Medulla oblongata (tissue), 1 donor: ENCODE measurements around the gene ESRRA.

Experiments used
- DNase-seq: peaks from one replicate; pipeline ENCODE4 v3.0.0-alpha.2; 2015; ENCODE audit errors: extremely low spot score

ESRRA gene

GRCh38 chr11:64331569-64332371 is 26.4 kb downstream of the ESRRA start:
- peak; percentile 56 for DNase-seq

- DNase-seq, result no peak
These were observed 28.2 kb downstream of the ESRRA start for GRCh38 chr11:64333556-64333955.

GRCh38 chr11:64334764-64335735 is 29.7 kb downstream of the ESRRA start:
- DNase-seq, result no peak

GRCh38 chr11:64337538-64338249 is 32.4 kb downstream of the ESRRA start:
- no peak for DNase-seq

GRCh38 chr11:64338716-64339115 is 33.4 kb downstream of the ESRRA start:
- no peak for DNase-seq

GRCh38 chr11:64339286-64339685 is 34.0 kb downstream of the ESRRA start:
- DNase-seq, result no peak

GRCh38 chr11:64339754-64340408 is 34.6 kb downstream of the ESRRA start, which contains the start of gene CCDC88B:
Gene CCDC88B, plus strand, starts transcription at chr11:64340204. Its CDS starts 63 bp downstream, at chr11:64340267.
- peak; percentile 60 for DNase-seq

GRCh38 chr11:64340671-64341335 is 35.5 kb downstream of the ESRRA start:
- no peak for DNase-seq

GRCh38 chr11:64341429-64341828 is 36.1 kb downstream of the ESRRA start:
- DNase-seq, result no peak

- peak; percentile 76 for DNase-seq
These were observed 36.8 kb downstream of the ESRRA start for GRCh38 chr11:64341851-64342791.

- no peak for DNase-seq
These were observed 37.8 kb downstream of the ESRRA start for GRCh38 chr11:64342869-64343745.

GRCh38 chr11:64343767-64344559 is 38.6 kb downstream of the ESRRA start:
- DNase-seq, result no peak

GRCh38 chr11:64344787-64345186 is 39.5 kb downstream of the ESRRA start:
- no peak for DNase-seq

- no peak for DNase-seq
These were observed 42.0 kb downstream of the ESRRA start for GRCh38 chr11:64347193-64347867.

GRCh38 chr11:64348383-64349024 is 43.2 kb downstream of the ESRRA start:
- peak; percentile 38 for DNase-seq

- no peak for DNase-seq
These were observed 43.7 kb downstream of the ESRRA start for GRCh38 chr11:64349025-64349387.

- no peak for DNase-seq
These were observed 44.1 kb downstream of the ESRRA start for GRCh38 chr11:64349404-64349803.
